HG03159 (cell line): ENCODE results near the gene CDC42BPB.

Source experiments
- ATAC-seq: cut with Tn5 transposase; IDR thresholded peaks from one replicate; pipeline ENCODE4 v1.9.1; 2021; ENCODE audit warnings: mild to moderate bottlenecking, moderate library complexity; ENCODE audit not compliant: unreplicated experiment

Gene CDC42BPB

DNA sequence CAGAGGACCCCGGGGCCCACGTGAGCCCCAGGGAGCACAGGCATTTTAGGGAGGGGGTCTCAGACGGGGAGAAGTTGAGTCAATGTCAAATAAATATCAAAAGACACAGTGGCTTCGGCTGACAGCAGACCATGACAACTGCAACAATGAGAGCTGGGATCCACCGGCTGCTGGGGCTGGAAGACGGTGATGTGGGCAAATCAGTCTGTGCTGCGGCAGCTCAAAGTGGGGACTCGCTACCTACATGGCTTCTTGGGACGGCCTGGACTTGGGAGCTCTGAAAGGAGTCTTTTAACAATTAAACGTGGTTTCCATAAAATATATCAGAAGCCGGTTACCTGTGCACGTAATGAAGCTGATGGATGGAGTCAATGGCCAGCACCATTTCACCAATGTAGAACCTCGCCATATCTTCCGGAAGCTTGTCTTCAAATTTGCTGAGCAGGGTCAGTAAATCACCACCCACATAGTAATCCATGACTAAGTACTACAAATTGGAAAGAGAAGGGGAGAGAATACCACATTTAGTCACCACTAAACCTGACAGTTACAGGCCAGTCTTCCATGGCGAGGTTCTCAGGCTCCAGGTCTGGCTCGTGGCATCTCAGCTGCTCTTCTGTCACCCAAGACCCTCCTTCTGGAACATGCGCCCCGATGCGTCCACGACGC, 58.0 kb downstream of the CDC42BPB start:
- ATAC-seq: no peak

DNA sequence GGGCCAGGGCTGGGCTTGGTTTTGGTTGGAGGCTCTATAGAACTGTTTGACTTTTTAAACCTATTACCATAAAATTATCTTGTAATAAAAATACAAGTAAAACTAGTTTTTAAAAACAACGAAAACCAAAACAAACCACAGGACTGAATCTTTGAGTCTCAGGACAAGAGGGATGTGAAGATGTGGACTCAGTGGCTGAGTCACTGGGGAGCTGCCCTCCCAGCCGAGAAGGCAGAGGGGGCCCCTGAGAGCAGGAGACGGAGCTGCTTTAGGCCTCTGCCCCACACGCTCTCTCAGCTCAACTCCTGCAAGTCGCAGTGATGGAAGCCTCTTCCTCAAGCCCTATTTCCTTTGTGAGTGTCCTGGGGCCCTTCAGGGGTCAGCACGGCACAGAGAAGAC, 59.0 kb downstream of the CDC42BPB start:
- no peak for ATAC-seq

DNA sequence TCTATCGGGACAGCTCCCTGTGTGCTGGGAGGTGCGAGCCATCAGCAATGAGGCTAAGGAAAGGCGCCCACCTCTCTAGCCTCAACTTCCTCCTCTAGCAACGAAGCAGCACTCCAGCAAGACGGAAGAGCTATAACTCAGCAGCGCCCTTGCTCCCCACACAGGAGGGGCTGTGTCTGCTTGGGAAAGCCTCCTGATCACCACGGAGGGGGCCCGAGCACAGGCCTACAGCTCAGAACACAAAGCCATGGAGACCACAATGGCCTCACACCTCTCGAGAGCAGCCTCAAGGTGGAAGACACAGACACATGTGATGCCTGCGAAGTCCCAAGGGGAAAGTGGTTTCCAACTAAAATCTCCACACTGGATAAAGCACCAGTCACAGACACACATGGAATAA, 60.4 kb downstream of the CDC42BPB start:
- ATAC-seq: no peak

DNA sequence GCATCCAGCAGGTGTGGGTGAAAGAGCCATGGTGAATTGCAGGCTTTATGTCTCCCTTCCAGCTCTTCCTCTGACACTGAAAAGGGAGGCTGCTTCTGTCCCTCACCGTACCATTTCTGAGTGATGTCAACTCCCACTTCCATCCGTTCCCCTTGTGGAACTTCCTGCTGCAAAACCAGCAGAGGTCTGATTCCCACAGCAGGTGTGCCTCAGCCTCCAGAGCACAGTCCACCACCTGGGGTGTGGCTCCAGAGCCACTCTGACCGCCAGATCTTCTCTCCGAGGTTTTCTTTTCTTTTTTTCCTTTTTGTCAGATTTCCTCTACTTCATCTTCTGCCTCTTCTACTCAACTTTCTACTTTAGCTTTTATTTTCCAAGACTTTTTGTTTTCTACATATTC, 62.7 kb downstream of the CDC42BPB start:
- ATAC-seq: no peak

GRCh38 chr14:102993523-102993922, 63.8 kb downstream of the CDC42BPB start:
- no peak for ATAC-seq

DNA sequence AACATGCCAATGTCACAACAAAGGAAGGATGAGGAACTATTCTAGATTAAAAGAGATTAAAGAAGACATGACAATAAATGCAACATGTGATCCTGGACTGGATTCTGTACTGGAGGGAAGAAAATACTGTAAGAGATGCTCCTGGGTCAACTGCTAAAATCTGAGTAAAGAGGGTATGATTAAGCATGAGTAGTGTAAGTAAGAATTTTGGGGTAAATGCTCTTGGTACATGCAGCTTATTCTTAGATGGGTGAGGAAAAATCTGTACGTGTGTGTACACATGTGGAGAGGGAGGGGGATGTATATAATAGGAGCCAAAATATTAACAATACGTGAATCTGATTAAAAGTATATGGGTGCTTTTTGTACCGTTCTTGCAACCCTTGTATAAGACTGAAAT, 66.0 kb downstream of the CDC42BPB start:
- no peak for ATAC-seq

DNA sequence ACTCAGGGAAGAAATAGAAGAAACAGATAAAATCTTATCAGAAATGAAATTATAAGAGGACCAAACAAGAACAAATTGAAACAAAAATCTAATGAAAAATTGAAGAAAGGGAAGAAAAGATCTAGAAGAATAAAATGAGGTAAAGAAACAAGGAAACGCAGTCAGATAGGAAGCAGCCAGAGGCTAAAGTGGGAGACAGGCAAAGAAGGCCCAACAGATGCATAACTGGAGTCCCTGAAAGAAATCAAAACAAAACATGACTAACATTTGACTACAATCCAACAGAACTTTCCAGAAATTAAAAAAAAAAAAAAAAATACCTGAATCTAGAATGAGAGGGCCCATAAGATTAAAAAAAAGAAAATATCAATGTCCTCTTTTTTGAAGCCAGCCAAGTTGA, 69.3 kb downstream of the CDC42BPB start:
- ATAC-seq: no peak

DNA sequence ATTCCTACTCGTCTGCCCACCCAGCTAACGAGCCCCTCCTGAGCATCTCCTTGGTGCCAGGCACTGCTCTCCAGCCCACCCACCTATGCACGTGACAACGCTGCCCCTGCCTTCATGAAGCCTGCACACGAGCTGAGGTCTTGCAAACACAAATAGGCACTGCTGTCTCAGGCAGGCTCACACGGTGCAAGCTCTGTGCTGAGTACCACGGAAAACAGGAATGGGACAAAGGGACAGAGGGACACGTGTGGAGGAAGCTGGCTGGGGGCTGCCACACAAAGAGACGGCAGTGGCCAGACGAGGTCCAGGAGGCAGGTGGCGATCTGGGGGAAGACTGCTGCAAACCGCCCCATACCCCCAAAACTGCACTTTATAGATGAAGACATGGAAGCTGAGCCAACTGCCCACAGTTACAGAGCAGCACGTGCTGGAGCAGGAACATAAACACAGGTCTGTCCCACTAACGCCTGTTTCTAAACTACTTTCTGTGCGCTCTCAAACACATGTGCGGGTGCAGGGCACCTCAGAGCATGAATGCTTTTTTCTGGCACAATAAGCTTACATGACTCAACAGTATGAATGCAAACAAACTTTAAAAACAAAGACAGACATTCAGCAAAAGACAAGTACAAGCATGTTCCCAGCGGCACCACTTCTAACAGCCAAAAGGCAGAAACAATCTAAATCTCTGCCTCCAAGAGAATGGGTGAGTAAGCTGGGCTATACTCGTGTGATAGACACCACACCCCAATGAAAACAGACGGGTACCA, 70.4 kb downstream of the CDC42BPB start:
- ATAC-seq: no peak

DNA sequence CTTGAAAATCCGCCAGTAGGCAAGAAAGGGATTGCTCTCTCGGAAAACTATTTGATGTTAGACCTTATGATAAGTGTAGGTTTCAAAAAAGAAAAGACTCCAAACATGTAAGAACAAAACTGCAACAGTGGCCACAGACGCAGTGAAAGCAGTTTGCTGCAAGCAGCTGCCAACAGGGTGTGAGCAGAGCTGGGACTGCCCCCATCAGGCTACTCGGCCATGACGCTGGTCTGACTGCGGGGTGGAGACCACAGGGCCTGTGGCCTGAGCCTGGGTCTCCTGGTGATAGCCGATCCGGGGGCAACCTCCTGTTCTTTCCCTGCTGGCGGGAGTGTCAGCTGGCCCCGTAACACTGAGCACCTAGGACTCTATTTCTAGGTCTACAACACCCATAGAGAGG, 71.7 kb downstream of the CDC42BPB start:
- ATAC-seq: no peak

DNA sequence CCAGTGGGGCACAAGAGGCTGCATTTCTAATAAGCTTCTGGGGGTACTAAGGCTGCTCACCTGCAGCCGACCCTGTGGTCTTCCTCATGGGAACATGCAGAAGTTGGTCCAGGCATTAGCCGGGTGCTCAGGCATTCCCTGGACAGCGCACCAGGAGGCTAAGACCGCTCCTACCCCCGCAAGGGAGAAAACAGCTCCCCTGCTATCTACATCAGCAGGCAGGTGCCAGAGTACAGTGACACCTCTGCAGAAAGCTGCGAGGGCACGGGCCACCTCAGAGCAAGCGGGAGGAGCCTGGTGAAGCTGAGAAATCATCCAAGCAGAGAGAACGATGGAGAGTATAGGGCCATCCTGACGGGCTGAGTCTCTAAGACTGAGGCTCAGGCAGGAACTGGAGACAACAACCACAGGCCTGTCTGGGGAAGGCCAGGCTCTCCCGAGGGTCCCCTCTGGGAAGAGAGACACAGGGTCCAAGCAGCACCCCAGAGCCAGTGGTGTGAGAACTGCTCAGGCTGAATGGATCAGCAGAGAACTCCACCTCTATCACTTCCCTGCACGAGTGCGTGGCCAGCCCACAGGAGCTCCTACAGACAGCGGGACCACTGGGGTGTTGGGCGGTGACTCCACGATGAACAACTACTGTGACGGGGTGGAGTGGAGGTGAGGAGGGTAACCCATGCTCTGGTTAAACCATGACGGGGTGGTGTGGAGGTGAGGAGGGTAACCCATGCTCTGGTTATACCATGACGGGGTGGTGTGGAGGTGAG, 72.8 kb downstream of the CDC42BPB start:
- no peak for ATAC-seq

GRCh38 chr14:102983496-102983895, 73.9 kb downstream of the CDC42BPB start:
- no peak for ATAC-seq

DNA sequence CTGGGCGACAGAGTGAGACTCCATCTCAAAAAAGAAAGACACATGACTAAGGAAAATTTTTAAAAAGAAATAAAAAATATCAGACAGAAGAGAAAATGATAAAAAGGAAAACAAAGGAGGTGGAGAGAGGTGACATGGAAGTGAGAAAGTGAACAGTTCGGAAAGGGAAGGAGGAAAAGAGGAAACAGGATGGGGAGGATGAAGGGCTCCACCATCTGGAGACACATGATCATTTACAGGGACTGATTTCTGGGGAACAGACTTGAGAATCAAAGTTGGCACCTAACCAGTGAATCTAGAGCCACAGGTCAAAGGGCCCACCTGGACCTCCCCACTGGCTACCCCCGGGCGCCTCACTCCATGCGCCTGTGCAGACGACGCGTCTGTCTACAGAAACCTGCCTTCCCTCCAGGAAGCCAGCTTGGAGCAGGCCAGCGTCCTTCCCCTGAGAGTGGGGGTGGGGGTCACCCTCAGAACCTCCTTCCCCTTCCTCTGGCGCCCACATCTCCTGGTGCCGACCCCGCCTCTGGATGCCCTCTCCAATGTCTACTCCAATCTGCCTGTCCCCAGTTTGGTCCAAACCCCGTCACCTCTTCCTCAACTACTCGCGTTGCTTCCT, 74.4 kb downstream of the CDC42BPB start:
- no peak for ATAC-seq

DNA sequence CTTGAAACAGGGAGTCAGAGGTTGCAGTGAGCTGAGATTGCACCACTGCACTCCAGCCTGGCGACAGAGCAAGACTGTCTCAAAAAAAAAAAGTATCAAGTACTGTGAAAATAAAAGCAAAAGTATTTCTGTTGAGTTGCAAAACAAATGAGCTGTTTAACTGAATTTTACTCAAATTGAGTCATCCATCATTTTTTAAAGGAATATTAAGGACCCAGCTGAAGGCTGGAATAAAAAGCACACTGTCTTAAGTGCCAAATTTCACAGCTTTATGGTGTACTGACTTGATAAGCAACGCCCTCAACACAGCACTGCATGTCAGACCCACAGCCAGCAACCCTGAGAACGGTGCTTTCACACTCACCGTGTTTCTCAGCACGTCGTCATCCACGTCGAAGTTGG, 76.9 kb downstream of the CDC42BPB start:
- ATAC-seq: no peak

DNA sequence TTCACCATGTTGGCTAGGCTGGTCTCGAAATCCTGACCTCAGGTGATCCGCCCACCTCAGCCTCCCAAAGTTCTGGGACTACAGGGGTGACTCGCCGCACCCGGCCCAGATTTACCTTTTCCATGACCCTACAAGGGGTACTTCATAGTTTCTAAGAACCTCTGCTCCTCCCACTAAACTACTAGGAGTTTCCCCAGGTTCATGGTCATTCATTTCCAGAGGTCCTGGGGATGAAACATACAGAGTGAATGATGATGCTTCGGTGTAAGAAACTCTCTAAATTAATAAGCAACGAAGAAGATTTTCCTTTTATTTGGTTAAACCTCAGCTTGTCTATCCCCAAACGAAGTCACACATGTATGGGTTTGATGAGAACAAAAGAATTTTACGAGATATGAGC, 77.9 kb downstream of the CDC42BPB start:
- no peak for ATAC-seq

GRCh38 chr14:102977475-102977874, 79.9 kb downstream of the CDC42BPB start:
- ATAC-seq: no peak

GRCh38 chr14:102975662-102976061, 81.7 kb downstream of the CDC42BPB start:
- no peak for ATAC-seq

GRCh38 chr14:102973706-102974285, 83.6 kb downstream of the CDC42BPB start:
- ATAC-seq: no peak

- ATAC-seq: no peak
Measured at GRCh38 chr14:102971836-102972606, 85.3 kb downstream of the CDC42BPB start.

- ATAC-seq: no peak
Measured at GRCh38 chr14:102971314-102971713, 86.0 kb downstream of the CDC42BPB start.

DNA sequence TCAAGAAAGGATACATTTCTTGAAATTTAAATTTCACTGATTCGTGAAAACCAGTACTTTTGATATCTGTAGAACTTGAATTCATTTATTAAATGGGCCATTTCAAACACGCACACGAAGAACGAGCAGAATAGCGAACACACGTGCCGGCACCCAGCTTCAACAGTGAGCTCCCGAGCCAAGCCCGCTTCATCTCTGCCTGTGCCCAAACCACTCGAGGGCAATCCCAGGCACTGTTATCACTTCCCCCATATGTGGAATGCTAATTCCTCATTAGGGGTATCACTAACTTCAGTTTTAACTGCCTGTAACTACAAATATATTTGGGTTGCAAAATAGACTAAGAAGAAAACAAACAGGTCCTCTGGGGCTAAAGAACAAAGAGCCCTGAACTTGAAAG, 86.9 kb downstream of the CDC42BPB start:
- ATAC-seq: no peak
